ENCODE measurements around the gene GLOD4.
"Not testable (repeated sequence)": the region's sequence is repeated elsewhere in the genome, so short reads cannot be mapped to it uniquely, and the experiment has no call there.

The GLOD4 gene

DNA sequence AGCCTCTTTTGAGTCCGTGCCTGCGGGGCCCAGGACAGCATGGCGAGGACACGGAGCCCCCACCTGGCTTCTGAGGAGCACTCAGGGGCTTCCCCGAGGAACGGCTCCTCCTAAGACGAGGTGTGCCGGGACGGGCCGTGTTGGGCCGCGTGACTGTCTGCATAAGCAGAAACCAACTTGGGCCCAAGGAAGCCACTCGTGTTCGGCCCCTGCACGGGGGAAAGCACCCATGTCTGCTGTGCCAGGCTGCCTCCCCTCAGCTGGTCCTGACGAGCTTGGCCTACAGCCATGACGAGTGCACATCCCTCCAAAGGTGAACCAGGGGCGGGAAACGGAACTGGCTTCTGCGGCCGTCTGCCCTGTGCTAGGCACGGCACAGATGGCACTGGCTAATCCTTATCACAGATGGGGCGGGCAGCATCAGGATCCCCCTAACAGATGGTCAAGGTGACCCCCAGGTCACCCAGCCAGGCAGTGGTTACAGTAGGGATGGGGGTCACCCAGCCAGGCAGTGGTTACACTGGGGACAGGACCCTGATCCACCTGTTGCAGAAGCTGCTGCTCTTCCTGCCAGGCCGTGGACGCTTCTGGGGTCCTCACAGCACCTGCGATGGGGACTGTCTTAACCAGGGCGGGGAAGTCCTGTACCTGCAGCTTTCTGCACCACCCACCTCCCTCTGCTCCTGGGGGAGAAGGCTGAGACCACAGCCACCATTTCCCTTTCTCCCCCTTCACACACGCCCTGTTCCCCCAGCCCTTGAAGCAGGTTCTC, 25.6 kb upstream of the GLOD4 start:
- H3K4me3 ChIP-seq (ENCODE audit: low read depth, low read length): no peak overlapping the region
- TF ChIP-seq, protein P1, sequence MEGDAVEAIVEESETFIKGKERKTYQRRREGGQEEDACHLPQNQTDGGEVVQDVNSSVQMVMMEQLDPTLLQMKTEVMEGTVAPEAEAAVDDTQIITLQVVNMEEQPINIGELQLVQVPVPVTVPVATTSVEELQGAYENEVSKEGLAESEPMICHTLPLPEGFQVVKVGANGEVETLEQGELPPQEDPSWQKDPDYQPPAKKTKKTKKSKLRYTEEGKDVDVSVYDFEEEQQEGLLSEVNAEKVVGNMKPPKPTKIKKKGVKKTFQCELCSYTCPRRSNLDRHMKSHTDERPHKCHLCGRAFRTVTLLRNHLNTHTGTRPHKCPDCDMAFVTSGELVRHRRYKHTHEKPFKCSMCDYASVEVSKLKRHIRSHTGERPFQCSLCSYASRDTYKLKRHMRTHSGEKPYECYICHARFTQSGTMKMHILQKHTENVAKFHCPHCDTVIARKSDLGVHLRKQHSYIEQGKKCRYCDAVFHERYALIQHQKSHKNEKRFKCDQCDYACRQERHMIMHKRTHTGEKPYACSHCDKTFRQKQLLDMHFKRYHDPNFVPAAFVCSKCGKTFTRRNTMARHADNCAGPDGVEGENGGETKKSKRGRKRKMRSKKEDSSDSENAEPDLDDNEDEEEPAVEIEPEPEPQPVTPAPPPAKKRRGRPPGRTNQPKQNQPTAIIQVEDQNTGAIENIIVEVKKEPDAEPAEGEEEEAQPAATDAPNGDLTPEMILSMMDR (IDR thresholded peaks at IDR 0.05; ENCODE audit: control insufficient read depth, extremely low read depth, insufficient read depth): no peak
- DNase-seq (ENCODE audit: low read depth): no peak

DNA sequence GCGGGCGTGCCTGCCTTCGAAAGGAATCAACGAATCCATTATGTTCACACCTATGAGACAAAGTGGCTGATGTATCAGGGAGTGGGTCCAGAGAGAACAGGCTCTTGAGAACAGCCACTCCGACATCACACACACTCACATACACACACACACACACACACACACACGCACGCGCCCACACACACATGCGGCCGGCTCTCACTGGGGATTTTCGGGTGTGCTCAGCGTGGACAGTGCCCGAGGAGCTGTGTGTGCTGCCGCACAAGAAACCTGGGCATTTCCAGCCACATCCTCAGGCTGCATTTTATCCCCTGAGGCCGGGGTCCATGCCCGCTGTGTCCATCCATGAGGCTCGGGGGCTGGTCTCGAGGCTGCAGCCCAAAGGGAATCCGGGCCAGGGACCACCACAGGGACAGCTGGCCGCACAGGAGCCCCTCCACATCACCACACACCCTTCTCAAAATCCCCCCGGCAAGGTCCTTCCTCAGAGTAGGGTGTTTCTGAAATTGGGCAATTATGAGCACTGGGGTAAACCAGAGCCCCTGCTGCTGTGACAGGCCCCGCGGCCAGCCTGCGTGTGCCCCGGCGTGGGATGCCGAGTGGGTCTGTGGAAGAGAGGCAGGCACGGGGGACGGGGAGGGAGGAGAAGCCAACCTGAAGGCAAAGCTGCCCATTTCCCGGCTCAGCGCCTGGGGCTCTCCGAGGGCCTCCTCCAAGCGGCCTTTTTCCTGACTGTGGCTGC, 24.9 kb upstream of the GLOD4 start:
- TF ChIP-seq, protein P1 (IDR thresholded peaks at IDR 0.05; ENCODE audit: control insufficient read depth, extremely low read depth, insufficient read depth): no peak
- DNase-seq (ENCODE audit: low read depth): no peak
- H3K4me3 ChIP-seq (ENCODE audit: low read depth, low read length): no peak overlapping the region

DNA sequence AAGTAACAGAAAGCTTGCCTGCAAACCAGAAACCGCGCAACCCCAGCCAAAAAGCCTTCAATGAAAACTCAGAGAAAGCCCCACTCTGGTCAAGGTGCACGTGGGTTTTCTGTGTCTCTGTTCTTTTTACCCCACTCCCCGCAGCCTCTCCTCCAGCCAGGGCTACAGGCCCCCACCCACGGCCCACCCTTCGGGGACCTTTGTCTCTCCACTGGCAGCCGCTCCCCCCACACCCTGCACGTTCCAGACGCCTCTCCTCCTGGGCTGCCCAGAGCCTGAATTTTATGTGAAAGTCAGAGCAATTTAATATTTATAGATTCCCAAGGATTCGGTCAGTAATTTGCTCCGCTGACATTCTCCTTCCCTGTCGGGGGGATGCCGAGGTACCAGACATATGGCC, 24.3 kb upstream of the GLOD4 start:
- TF ChIP-seq, protein P1 (IDR thresholded peaks at IDR 0.05; ENCODE audit: control insufficient read depth, extremely low read depth, insufficient read depth): no peak

DNA sequence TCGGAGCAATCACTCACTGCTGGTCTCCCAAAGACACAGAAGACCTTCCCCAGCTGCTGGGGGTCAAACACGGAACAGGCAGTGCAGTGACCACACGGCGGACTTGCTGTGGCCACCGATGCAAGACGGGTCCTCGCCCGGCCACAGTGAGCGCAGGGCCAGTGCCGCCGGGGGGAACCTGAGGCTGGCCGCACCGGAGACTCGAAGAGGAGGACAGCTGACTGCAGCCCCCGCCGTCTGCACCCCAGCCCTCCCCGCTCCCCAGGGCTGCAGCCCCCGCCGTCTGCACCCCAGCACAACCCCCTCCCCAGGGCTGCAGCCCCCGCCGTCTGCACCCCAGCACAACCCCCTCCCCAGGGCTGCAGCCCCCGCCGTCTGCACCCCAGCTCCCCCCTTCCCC, 23.8 kb upstream of the GLOD4 start:
- not testable (repeated sequence) for DNase-seq (ENCODE audit: low read depth); H3K4me3 ChIP-seq (ENCODE audit: low read depth, low read length)

More for the DNA sequence above, 24.3 kb upstream of the GLOD4 start:
- H3K4me3 ChIP-seq (ENCODE audit: low read depth, low read length): no peak overlapping the region
- DNase-seq (ENCODE audit: low read depth): no peak

DNA sequence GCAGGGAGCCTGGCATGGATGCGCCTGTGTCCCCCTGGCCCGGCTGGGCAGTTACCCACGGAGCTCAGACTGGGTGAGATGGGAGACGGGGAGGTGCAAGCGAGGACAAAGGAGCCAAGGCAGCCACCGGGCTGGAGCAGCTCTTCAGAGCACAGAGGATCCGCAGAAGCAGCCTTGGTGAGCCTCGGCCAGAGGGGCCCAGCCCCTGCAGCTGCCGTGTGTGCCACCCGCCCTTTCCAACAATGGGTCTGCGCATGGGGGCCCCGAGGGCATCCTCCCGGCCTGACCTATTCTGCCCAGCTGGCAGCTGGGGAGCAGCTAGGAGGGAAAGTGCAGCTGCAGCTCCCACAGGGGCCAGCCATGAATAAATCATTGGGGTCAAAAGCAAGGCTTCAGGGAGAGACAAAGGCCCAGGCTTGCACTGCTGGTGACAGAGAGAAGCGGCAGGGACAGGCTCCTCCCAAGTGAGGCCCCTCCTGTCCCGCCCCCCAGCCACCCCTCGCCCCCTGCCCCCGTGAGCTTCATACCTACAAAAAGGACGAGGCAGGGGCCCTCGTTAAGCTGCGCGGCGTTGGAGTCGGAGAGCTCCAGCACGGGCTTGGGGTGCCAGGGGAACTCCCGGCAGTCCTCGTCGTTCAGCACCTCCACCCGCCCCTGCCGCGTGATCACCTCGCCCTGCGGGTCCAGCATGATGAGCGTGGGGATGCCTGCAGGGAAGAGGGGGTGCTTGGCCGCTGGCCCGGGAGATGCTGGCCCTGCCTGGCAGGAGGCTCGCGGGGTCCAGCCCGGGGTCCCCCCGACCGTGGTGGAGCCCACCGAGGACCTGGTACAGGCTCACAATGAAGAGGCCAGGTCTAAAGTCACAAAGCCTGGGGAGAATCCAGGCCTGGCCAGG, 22.7 kb upstream of the GLOD4 start:
- no peak for DNase-seq (ENCODE audit: low read depth)
- H3K4me3 ChIP-seq (ENCODE audit: low read depth, low read length): no peak overlapping the region
- TF ChIP-seq, protein P1 (IDR thresholded peaks at IDR 0.05; ENCODE audit: control insufficient read depth, extremely low read depth, insufficient read depth): no peak

DNA sequence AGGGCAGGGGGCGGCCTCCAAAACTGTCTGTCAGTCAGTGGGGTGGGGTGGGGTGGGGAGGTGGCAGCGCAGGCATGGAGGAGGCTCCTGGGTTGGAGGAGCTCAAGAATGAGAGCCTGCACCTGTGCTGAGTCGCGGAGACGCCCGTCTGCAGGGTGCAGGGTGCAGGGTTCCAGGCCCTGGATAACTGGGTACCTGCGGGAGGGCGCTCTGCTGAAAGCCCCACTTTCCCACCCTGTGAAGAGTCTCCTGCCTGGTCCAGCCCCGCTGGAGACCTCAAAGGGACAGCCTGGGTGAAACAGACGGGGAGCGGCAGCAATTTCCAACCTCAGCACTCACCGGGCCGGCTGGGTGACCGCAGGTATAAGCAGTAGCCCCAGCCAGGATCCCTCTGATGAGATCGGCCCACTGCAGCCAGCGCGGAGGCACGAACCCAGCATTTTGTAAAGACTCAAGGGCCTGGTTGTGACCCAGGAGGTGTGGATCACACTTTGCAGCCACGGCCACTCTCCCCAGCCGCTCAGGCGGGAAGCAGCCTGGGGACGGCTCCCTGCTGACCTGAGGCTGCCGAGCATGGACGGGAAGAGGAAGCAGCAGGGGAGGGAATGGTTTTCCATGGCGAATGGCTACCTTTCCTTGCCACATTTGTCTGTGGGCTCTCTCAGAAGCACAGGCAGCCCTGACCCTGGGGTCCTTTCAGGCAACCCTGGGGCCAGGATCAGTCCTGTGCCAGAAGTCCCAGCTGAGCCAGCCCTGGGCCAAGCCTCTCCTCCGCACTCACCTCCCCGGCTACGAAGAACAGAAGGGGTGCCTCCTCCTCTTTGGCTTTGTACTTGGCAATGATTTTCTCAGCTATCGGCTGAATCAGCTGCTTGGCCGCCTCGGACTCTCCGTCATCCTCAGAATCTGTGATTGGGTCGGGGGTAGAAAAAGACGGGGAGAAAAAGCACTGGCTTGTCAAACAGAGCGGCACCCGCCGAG, 21.1 kb upstream of the GLOD4 start:
- TF ChIP-seq, protein P1 (IDR thresholded peaks at IDR 0.05; ENCODE audit: control insufficient read depth, extremely low read depth, insufficient read depth): no peak
- H3K4me3 ChIP-seq (ENCODE audit: low read depth, low read length): no peak overlapping the region
- no peak for DNase-seq (ENCODE audit: low read depth)

Measured in LNCaP clone FGC (cell line).